Stimulated activated CD4-positive, alpha-beta T cell treated with anti-CD3 and anti-CD28 coated beads, Interleukin-2, amount 100 ng/mL, for 48 hours (primary cell): ENCODE measurements around the gene CACNA1I.

Experiments
- DNase-seq, 2 donors: peaks; one replicate each; pipeline ENCODE4 v3.0.0-alpha.2; 2020

Gene CACNA1I

GRCh38 chr22:39678862-39679490, 108.4 kb downstream of the CACNA1I start:
- DNase-seq = no peak

GRCh38 chr22:39679652-39680051, 109.1 kb downstream of the CACNA1I start:
- DNase-seq = no peak

- DNase-seq = no peak
These were observed 109.9 kb downstream of the CACNA1I start for GRCh38 chr22:39680486-39680885.

GRCh38 chr22:39681038-39681861, 110.7 kb downstream of the CACNA1I start:
- no peak for DNase-seq

GRCh38 chr22:39682994-39683393, 112.4 kb downstream of the CACNA1I start:
- no peak for DNase-seq

- no peak for DNase-seq
These were observed 113.1 kb downstream of the CACNA1I start for GRCh38 chr22:39683639-39684038.

- no peak for DNase-seq
These were observed 114.2 kb downstream of the CACNA1I start for GRCh38 chr22:39684702-39685281.

- no peak for DNase-seq
These were observed 115.0 kb downstream of the CACNA1I start for GRCh38 chr22:39685336-39686177.

- DNase-seq = no peak
These were observed 115.6 kb downstream of the CACNA1I start for GRCh38 chr22:39686178-39686620.

- no peak for DNase-seq
These were observed 116.4 kb downstream of the CACNA1I start for GRCh38 chr22:39686776-39687525.

GRCh38 chr22:39688186-39688785, 117.7 kb downstream of the CACNA1I start:
- no peak for DNase-seq

- DNase-seq = no peak
These were observed 118.9 kb downstream of the CACNA1I start for GRCh38 chr22:39689421-39689820.

GRCh38 chr22:39690881-39691605, 120.5 kb downstream of the CACNA1I start:
- peak in 1 of 2 donors; percentile 14 for DNase-seq

- no peak for DNase-seq
These were observed 123.5 kb downstream of the CACNA1I start for GRCh38 chr22:39693943-39694500.

GRCh38 chr22:39697790-39698430, 127.4 kb downstream of the CACNA1I start:
- DNase-seq = no peak

GRCh38 chr22:39699631-39700360, 129.2 kb downstream of the CACNA1I start:
- no peak for DNase-seq

GRCh38 chr22:39700565-39700964, 130.0 kb downstream of the CACNA1I start:
- no peak for DNase-seq

GRCh38 chr22:39703091-39703490, 132.5 kb downstream of the CACNA1I start:
- no peak for DNase-seq

- no peak for DNase-seq
These were observed 133.5 kb downstream of the CACNA1I start for GRCh38 chr22:39703928-39704639.
